Subcutaneous abdominal adipose tissue (tissue), 5 donors: ENCODE data around the gene KATNBL1.

Source experiments
- H3K27ac ChIP-seq: one replicate; pipeline ENCODE4 v1.7.0; 2013; ENCODE audit warnings: low read depth, mild to moderate bottlenecking, inconsistent platforms, low read length, moderate library complexity
- H3K27me3 ChIP-seq, 5 donors: one replicate each; pipeline ENCODE4 v1.7.0; 2013; ENCODE audit warnings: low read length in 5 of 5, inconsistent platforms in 1 of 5; ENCODE audit not compliant: control insufficient read depth in 5 of 5, insufficient read depth in 4 of 5
- H3K36me3 ChIP-seq, 5 donors: one replicate each; pipeline ENCODE4 v1.7.0; 2013; ENCODE audit warnings: low read length in 5 of 5; ENCODE audit not compliant: control insufficient read depth in 5 of 5, insufficient read depth in 5 of 5
- H3K4me1 ChIP-seq, 5 donors: one replicate each; pipeline ENCODE4 v1.7.0; 2013; ENCODE audit warnings: low read length in 5 of 5, mild to moderate bottlenecking in 3 of 5, moderate library complexity in 1 of 5; ENCODE audit not compliant: control insufficient read depth in 5 of 5, insufficient read depth in 5 of 5
- H3K4me3 ChIP-seq, 5 donors: one replicate each; pipeline ENCODE4 v1.7.0; 2013; ENCODE audit warnings: low read length in 5 of 5, low read depth in 1 of 5
- H3K9ac ChIP-seq, 5 donors: one replicate each; pipeline ENCODE4 v1.7.0; 2013; ENCODE audit warnings: low read length in 5 of 5, mild to moderate bottlenecking in 4 of 5, moderate library complexity in 3 of 5
- H3K9me3 ChIP-seq, 5 donors: one replicate each; pipeline ENCODE4 v1.7.0; 2013; ENCODE audit warnings: low read length in 5 of 5; ENCODE audit not compliant: control insufficient read depth in 5 of 5
- donor health status: healthy.
- donor health status: healthy.
- donor health status: healthy.
- donor health status: healthy.
- donor health status: healthy.

The KATNBL1 gene

DNA sequence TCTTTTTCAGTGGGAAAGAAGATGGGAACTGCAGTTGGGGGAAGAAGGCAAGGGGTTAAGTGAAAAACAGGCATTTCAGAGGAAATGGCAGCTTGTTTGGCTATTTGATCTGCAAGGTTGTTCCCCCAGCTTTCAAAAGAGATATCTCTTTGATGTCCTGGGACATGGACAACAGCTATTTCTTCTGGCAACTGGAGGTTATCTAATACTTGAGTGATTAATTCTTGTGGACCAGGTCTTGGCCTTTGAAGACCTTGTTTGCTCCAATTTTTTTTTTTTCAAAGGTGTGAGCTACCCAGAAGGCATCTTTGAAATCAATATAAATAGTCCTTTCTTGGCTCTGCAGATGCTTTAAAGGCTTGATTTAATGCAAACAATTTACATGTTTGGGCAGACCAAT, 51.5 kb downstream of the KATNBL1 start:
- Histone ChIP-seq H3K4me1 (no peaks in the 10 kb centered on the region), H3K9me3 (peaks cover 0 to 22% (median 15%) of the 10 kb centered on the region in 5 donors), H3K27me3 (no peaks in the 10 kb centered on the region), H3K9ac (no peak overlapping the region), H3K36me3 (peaks cover 28 to 47% (median 32%) of the 10 kb centered on the region in 5 donors), H3K4me3 (no peak overlapping the region), H3K27ac (no peak overlapping the region)

GRCh38 chr15:34155859-34156258, 54.0 kb downstream of the KATNBL1 start:
- Histone ChIP-seq H3K9ac (no peak overlapping the region), H3K9me3 (peaks cover 0 to 14% (median 8%) of the 10 kb centered on the region in 5 donors), H3K27ac (no peak overlapping the region), H3K36me3 (peaks cover 25 to 54% (median 34%) of the 10 kb centered on the region in 5 donors), H3K4me3 (no peak overlapping the region), H3K27me3 (no peaks in the 10 kb centered on the region), H3K4me1 (no peaks in the 10 kb centered on the region)

- peaks cover 0 to 13% (median 8%) of the 10 kb centered on the region in 5 donors for H3K9me3 ChIP-seq
- H3K27me3 ChIP-seq = no peaks in the 10 kb centered on the region
- no peak overlapping the region for H3K27ac ChIP-seq
- no peak overlapping the region for H3K4me3 ChIP-seq
- H3K4me1 ChIP-seq = no peaks in the 10 kb centered on the region
- no peak overlapping the region for H3K9ac ChIP-seq
- H3K36me3 ChIP-seq = peaks cover 31 to 61% (median 38%) of the 10 kb centered on the region in 5 donors
Observed at GRCh38 chr15:34154725-34155204, 55.1 kb downstream of the KATNBL1 start.

DNA sequence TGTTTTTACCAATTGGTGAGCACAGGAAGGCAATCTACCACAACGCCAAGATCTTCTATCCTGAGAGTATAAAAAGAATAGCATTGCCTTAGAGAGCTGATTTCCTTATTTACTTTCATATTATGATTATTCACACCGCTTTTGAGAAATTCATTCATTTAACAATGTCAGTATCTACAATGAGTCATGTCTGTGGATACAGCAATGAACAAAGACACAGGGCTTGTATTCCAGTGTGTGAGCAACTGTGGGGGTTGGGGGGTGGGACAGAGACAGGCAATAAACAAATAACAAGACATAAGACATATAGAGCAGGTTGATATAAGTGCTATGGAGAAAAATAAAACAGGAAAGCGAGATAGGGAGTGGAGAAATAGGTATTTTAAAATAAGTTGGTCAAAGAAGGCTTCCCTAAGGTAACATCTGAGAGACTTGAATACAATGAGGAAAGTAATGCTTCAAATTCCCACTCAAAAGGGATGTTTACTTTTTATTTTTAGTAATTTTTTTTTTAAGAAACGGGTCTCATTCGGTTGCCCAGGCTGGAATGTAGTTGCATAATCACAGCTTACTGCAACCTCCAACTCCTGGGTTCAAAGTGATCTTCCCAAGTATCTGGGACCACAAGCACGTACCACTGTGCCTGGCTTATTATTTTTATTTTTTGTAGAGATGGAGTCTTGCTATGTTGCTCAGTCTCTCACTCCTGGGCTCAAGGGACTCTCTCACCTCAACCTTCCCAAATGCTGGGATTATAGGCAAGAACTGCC, 62.3 kb downstream of the KATNBL1 start:
- Histone ChIP-seq H3K27me3 (no peaks in the 10 kb centered on the region), H3K9ac (peak overlapping the region in 1 of 5 donors; percentile 22), H3K36me3 (peaks cover 21 to 66% (median 43%) of the 10 kb centered on the region in 5 donors), H3K4me1 (peaks cover 0 to 4% (median 0%) of the 10 kb centered on the region in 5 donors), H3K27ac (no peak overlapping the region), H3K9me3 (no peaks in the 10 kb centered on the region), H3K4me3 (no peak overlapping the region)

DNA sequence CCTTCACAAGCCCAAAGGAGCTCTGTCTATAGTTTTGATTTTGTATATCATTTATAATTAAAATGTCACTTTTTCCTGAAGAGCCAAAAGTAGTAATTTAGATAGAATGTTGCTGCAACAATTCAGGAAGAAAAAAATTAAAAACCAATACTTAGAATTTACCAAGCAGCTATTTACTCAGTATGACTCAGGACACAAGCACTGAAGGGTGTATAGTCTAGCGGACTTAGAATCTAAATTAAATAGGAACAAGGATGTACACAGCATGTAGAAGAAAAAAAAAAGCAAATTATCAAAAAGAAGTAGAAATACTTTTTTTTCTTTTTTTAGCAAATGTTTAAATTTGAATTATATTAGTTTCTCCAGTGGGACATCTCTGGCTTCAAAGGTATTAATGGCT, 76.4 kb downstream of the KATNBL1 start:
- no peaks in the 10 kb centered on the region for H3K27me3 ChIP-seq
- no peak overlapping the region for H3K9ac ChIP-seq
- no peak overlapping the region for H3K4me3 ChIP-seq
- H3K27ac ChIP-seq = no peak overlapping the region
- H3K36me3 ChIP-seq = peaks cover 0 to 5% (median 3%) of the 10 kb centered on the region in 5 donors
- no peaks in the 10 kb centered on the region for H3K9me3 ChIP-seq
- no peaks in the 10 kb centered on the region for H3K4me1 ChIP-seq

DNA sequence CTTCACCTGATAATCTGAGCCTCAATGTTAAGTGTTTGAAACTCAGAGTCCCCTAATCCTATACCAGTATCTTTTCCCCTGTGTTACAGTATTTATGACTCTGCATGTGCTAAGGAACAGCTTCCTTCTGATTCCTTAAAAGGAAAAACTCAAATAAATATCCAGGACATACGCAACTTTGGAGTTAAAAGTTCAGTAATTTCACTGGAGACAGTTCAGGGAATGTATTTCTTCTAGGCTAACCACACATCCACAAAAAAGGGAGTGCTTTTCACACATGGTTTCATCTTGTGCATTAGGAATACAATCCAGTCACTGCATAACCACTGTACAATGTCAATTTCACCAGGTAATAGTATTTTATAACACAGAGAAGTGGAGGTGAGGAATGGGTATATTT, 77.0 kb downstream of the KATNBL1 start:
- H3K4me1 ChIP-seq = no peaks in the 10 kb centered on the region
- no peak overlapping the region for H3K4me3 ChIP-seq
- H3K27me3 ChIP-seq = no peaks in the 10 kb centered on the region
- no peak overlapping the region for H3K27ac ChIP-seq
- H3K9ac ChIP-seq = no peak overlapping the region
- H3K9me3 ChIP-seq = no peaks in the 10 kb centered on the region
- H3K36me3 ChIP-seq = peaks cover 0 to 5% (median 0%) of the 10 kb centered on the region in 5 donors

- no peak overlapping the region for H3K27ac ChIP-seq
- H3K36me3 ChIP-seq = peaks cover 0 to 5% (median 0%) of the 10 kb centered on the region in 5 donors
Observed at GRCh38 chr15:34128898-34129297, 81.0 kb downstream of the KATNBL1 start.

GRCh38 chr15:34126522-34126921, 83.4 kb downstream of the KATNBL1 start:
- H3K4me1 ChIP-seq = no peaks in the 10 kb centered on the region
- H3K36me3 ChIP-seq = no peaks in the 10 kb centered on the region
- no peak overlapping the region for H3K4me3 ChIP-seq
- H3K9me3 ChIP-seq = no peaks in the 10 kb centered on the region
- no peak overlapping the region for H3K9ac ChIP-seq
- H3K27ac ChIP-seq = no peak overlapping the region
- no peaks in the 10 kb centered on the region for H3K27me3 ChIP-seq

More at GRCh38 chr15:34128898-34129297, 81.0 kb downstream of the KATNBL1 start:
- Histone ChIP-seq H3K9me3 (no peaks in the 10 kb centered on the region), H3K9ac (no peak overlapping the region), H3K4me3 (no peak overlapping the region), H3K4me1 (no peaks in the 10 kb centered on the region), H3K27me3 (no peaks in the 10 kb centered on the region)

GRCh38 chr15:34125945-34126344, 84.0 kb downstream of the KATNBL1 start:
- Histone ChIP-seq H3K36me3 (no peaks in the 10 kb centered on the region), H3K9ac (no peak overlapping the region), H3K4me3 (no peak overlapping the region), H3K27me3 (no peaks in the 10 kb centered on the region), H3K27ac (no peak overlapping the region), H3K9me3 (no peaks in the 10 kb centered on the region), H3K4me1 (no peaks in the 10 kb centered on the region)

DNA sequence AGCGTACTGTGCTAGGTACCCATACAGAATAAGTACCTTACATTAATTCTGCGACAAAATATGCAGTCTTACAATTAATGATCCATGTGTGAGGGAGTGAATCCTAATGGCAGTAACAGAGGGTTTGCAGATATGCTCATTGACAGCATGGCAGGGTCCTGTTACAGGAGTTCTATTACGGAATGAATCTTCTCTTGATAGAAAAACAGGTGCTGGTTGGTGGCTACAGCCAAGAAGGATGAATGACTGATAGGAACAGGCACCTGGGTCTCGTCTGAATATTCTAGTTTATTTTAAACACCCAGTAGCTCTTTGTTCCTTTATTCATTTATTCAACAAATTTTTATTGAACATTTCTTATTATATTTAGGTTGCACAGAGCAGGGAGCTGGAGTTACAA, 85.2 kb downstream of the KATNBL1 start:
- H3K36me3 ChIP-seq = no peaks in the 10 kb centered on the region
- no peak overlapping the region for H3K4me3 ChIP-seq
- no peak overlapping the region for H3K27ac ChIP-seq
- no peak overlapping the region for H3K9ac ChIP-seq
- H3K27me3 ChIP-seq = no peaks in the 10 kb centered on the region
- no peaks in the 10 kb centered on the region for H3K4me1 ChIP-seq
- H3K9me3 ChIP-seq = no peaks in the 10 kb centered on the region
